IMR-90 (cell line): ENCODE data around the gene CYP24A1. TPM values are rescaled to one million over a fixed set of nuclear protein-coding genes. Genes with fewer than 3 reads are reported as not detected.

ENCODE experiments used
- ATAC-seq: fragments of 200-7000 bp; cut with Tn5 transposase; 2 replicates; pipeline ENCODE4 v1.9.1; 2020; ENCODE audit warnings: low read depth, mild to moderate bottlenecking, moderate library complexity
- BruUV-seq: library from RNA; stranded (reverse); fragments of 400-500 nt; replicated peaks from 2 replicates; lab custom pipeline; 2021; lab: Mats Ljungman, UMichigan
- CTCF ChIA-PET: fragments of 300-600 bp; formaldehyde crosslinking; extraction: SDS; loops from one replicate; lab custom pipeline; 2021; ENCODE audit warnings: antibody characterized with exemption; lab: Yijun Ruan, JAX
- POLR2A ChIA-PET: fragments of 300-600 bp; sonication (Branson Sonifier 250); formaldehyde crosslinking; loops from one replicate; lab custom pipeline; 2022; ENCODE audit warnings: antibody characterized with exemption; ENCODE audit not compliant: unreplicated experiment; lab: Charles Lee
- DNase-seq: peaks from one replicate; pipeline ENCODE4 v3.0.0; 2013
- H2AFZ ChIP-seq: replicated peaks from 2 replicates; pipeline ENCODE3; 2013; ENCODE audit warnings: low read length, mild to moderate bottlenecking; ENCODE audit not compliant: poor library complexity
- H2AK5ac ChIP-seq: 2 replicates; pipeline ENCODE4 v1.6.1; 2013; ENCODE audit warnings: low read depth, low read length, inconsistent platforms
- H2AK9ac ChIP-seq: replicated peaks from 2 replicates; pipeline ENCODE3; 2013; ENCODE audit warnings: mild to moderate bottlenecking, low read depth, low read length, moderate library complexity; ENCODE audit not compliant: poor library complexity
- H2BK120ac ChIP-seq: 2 replicates; pipeline ENCODE4 v1.6.1; 2013; ENCODE audit warnings: low read depth, low read length, inconsistent platforms
- H2BK15ac ChIP-seq: 3 replicates; pipeline ENCODE4 v1.6.1; 2013; ENCODE audit warnings: low read depth, low read length, inconsistent platforms
- H2BK20ac ChIP-seq: 2 replicates; pipeline ENCODE4 v1.6.1; 2013; ENCODE audit warnings: low read depth, mild to moderate bottlenecking, inconsistent platforms, low read length, moderate library complexity
- H2BK5ac ChIP-seq: 2 replicates; pipeline ENCODE4 v1.6.1; 2013; ENCODE audit warnings: mild to moderate bottlenecking, low read depth, low read length, inconsistent platforms; ENCODE audit not compliant: poor library complexity, severe bottlenecking
- H3K14ac ChIP-seq: replicated peaks from 2 replicates; pipeline ENCODE4 v1.6.1; 2013; ENCODE audit warnings: low read depth, low read length, inconsistent platforms
- H3K18ac ChIP-seq: 2 replicates; pipeline ENCODE4 v1.6.1; 2013; ENCODE audit warnings: low read depth, low read length, control low read depth
- H3K23ac ChIP-seq: 2 replicates; pipeline ENCODE4 v1.6.1; 2013; ENCODE audit warnings: low read depth, low read length, inconsistent platforms
- H3K27ac ChIP-seq: 2 replicates; pipeline ENCODE4 v1.5.1; 2013; ENCODE audit warnings: mild to moderate bottlenecking, control low read depth, low read length; ENCODE audit not compliant: insufficient read depth
- H3K27me3 ChIP-seq: 2 replicates; pipeline ENCODE4 v1.6.1; 2013; ENCODE audit warnings: low read length; ENCODE audit not compliant: control insufficient read depth, insufficient read depth
- H3K36me3 ChIP-seq: 2 replicates; pipeline ENCODE4 v1.6.1; 2013; ENCODE audit warnings: low read length, mixed read lengths; ENCODE audit not compliant: control insufficient read depth, insufficient read depth
- H3K4ac ChIP-seq: 2 replicates; pipeline ENCODE4 v1.6.1; 2013; ENCODE audit warnings: low read depth, low read length, inconsistent platforms
- H3K4me1 ChIP-seq: 2 replicates; pipeline ENCODE4 v1.6.1; 2013; ENCODE audit warnings: low read length, mixed read lengths; ENCODE audit not compliant: control insufficient read depth, insufficient read depth
- H3K4me2 ChIP-seq: 2 replicates; pipeline ENCODE4 v1.6.1; 2013; ENCODE audit warnings: low read depth, mild to moderate bottlenecking, control low read depth, low read length, moderate library complexity
- H3K4me3 ChIP-seq: 2 replicates; pipeline ENCODE4 v1.5.1; 2013; ENCODE audit warnings: low read depth, mild to moderate bottlenecking, control low read depth, low read length, moderate library complexity; ENCODE audit not compliant: insufficient read depth
- H3K56ac ChIP-seq: 2 replicates; pipeline ENCODE4 v1.6.1; 2013; ENCODE audit warnings: low read length, inconsistent platforms; ENCODE audit not compliant: insufficient read depth; ENCODE audit errors: extremely low read depth
- H3K79me1 ChIP-seq, 2 experiments: 2 replicates each; pipeline ENCODE4 v1.6.1; 2013; ENCODE audit warnings: low read length in 2 of 2, inconsistent platforms in 1 of 2, low read depth in 1 of 2
- H3K9ac ChIP-seq: 2 replicates; pipeline ENCODE4 v1.6.1; 2013; ENCODE audit warnings: low read depth, low read length, control low read depth
- H3K9me1 ChIP-seq: 2 replicates; pipeline ENCODE4 v1.6.1; 2013; ENCODE audit warnings: low read length, inconsistent platforms; ENCODE audit not compliant: insufficient read depth
- H3K9me3 ChIP-seq: 2 replicates; pipeline ENCODE4 v1.6.1; 2013; ENCODE audit warnings: low read length; ENCODE audit not compliant: control insufficient read depth, insufficient read depth
- H4K20me1 ChIP-seq: 2 replicates; pipeline ENCODE4 v1.6.1; 2013; ENCODE audit warnings: low read length, inconsistent platforms; ENCODE audit not compliant: insufficient read depth
- H4K5ac ChIP-seq: 2 replicates; pipeline ENCODE4 v1.6.1; 2013; ENCODE audit warnings: mild to moderate bottlenecking, low read depth, low read length, control low read depth
- H4K8ac ChIP-seq, 2 experiments: 2 replicates each; pipeline ENCODE4 v1.6.1; 2013; ENCODE audit warnings: low read depth in 2 of 2, low read length in 2 of 2, control low read depth in 1 of 2, inconsistent platforms in 1 of 2
- H4K91ac ChIP-seq: 2 replicates; pipeline ENCODE4 v1.6.1; 2013; ENCODE audit warnings: low read depth, low read length, inconsistent platforms; ENCODE audit not compliant: insufficient read depth
- BHLHE40 ChIP-seq: fragments of 150-350 bp; IDR thresholded peaks from 2 replicates; pipeline ENCODE4 v1.6.1; 2016; ENCODE audit warnings: mild to moderate bottlenecking, low read depth, low read length
- CEBPB ChIP-seq: IDR thresholded peaks from 2 replicates; pipeline ENCODE4 v1.6.1; 2012; ENCODE audit warnings: low read depth, low read length, improper control_type of control experiment
- CHD1 ChIP-seq: IDR thresholded peaks from 2 replicates; pipeline ENCODE4 v1.6.1; 2012; ENCODE audit warnings: low read depth, low read length, improper control_type of control experiment
- FOS ChIP-seq: fragments of 150-350 bp; IDR thresholded peaks from 2 replicates; pipeline ENCODE4 v1.6.1; 2016; ENCODE audit warnings: low read depth, low read length
- MAFK ChIP-seq: IDR thresholded peaks from 2 replicates; pipeline ENCODE4 v1.6.1; 2012; ENCODE audit warnings: low read depth, low read length, improper control_type of control experiment
- MAZ ChIP-seq: IDR thresholded peaks from 2 replicates; pipeline ENCODE4 v1.6.1; 2012; ENCODE audit warnings: low read depth, mild to moderate bottlenecking, low read length, improper control_type of control experiment, moderate library complexity, borderline replicate concordance
- MXI1 ChIP-seq: IDR thresholded peaks from 2 replicates; pipeline ENCODE4 v1.6.1; 2012; ENCODE audit warnings: low read depth, mild to moderate bottlenecking, low read length, moderate library complexity, borderline replicate concordance
- NFE2L2 ChIP-seq: fragments of 150-350 bp; IDR thresholded peaks from 2 replicates; pipeline ENCODE4 v1.6.1; 2016; ENCODE audit warnings: low read depth, mild to moderate bottlenecking, low read length
- POLR2A ChIP-seq: IDR thresholded peaks from 2 replicates; pipeline ENCODE4 v1.6.1; 2012; ENCODE audit warnings: mild to moderate bottlenecking, low read depth, low read length
- RAD21 ChIP-seq: IDR thresholded peaks from 2 replicates; pipeline ENCODE4 v1.6.1; 2012; ENCODE audit warnings: low read length, improper control_type of control experiment
- RCOR1 ChIP-seq: IDR thresholded peaks from 2 replicates; pipeline ENCODE4 v1.6.1; 2012; ENCODE audit warnings: mild to moderate bottlenecking, low read length, improper control_type of control experiment; ENCODE audit not compliant: insufficient replicate concordance
- RFX5 ChIP-seq: IDR thresholded peaks from 2 replicates; pipeline ENCODE4 v1.8.0; 2012; ENCODE audit warnings: low read depth, mild to moderate bottlenecking, low read length, moderate library complexity
- SMC3 ChIP-seq: fragments of 150-350 bp; IDR thresholded peaks from 2 replicates; pipeline ENCODE4 v1.6.1; 2016; ENCODE audit warnings: low read depth, mild to moderate bottlenecking, antibody characterized with exemption, low read length, moderate library complexity
- WGBS, 2 experiments: methylation state at CpG; one replicate each; pipeline versions ENCODE4 v1.1.5 to v1.1.7; 2013; ENCODE audit warnings: missing lambda C conversion rate in 2 of 2; ENCODE audit not compliant: insufficient read length in 1 of 2; ENCODE audit errors: extremely low coverage in 2 of 2; 5-methylcytosine and 5-hydroxymethylcytosine counted together
- dilution Hi-C: fragments of 300-500 bp; cut with HindIII; formaldehyde crosslinking; loops from one replicate; pipeline ENCODE4 v1.14.3; 2018; ENCODE audit warnings: low sequenced_read_pairs; ENCODE audit not compliant: unreplicated experiment
- in situ Hi-C: fragments of 300-500 bp; cut with MboI; formaldehyde crosslinking; loops from 3 replicates; pipeline ENCODE4 v1.14.3; 2019; ENCODE audit warnings: low sequenced_read_pairs, inconsistent platforms, mixed read lengths
- intact Hi-C: fragments of 100-400 bp; cut with micrococcal nuclease; formaldehyde crosslinking; loops from 2 replicates; pipeline ENCODE4 v1.10.0; 2022
- polyA plus RNA-seq, 3 experiments: library from polyadenylated mRNA; depleted of rRNA; stranded (reverse); fragments of >200 nt; gene quantifications; 2 replicates each; pipeline ENCODE4 v1.2.3, GENCODE V29; 2012; ENCODE audit warnings: low replicate concordance in 1 of 3
- total RNA-seq: library from RNA; depleted of rRNA; stranded (reverse); fragments of >200 nt; gene quantifications from 2 replicates; pipeline ENCODE4 v1.2.3, GENCODE V29; 2012
- TF ChIP-seq, protein P1 (sequence below): conservative IDR thresholded peaks from 2 replicates; pipeline ENCODE4 v1.5.1; 2012; ENCODE audit warnings: mild to moderate bottlenecking, low read depth, low read length, improper control_type of control experiment
- TF ChIP-seq, protein P2 (sequence below): fragments of 150-350 bp; IDR thresholded peaks from 2 replicates; pipeline ENCODE4 v1.6.1; 2017; ENCODE audit warnings: mild to moderate bottlenecking, antibody characterized with exemption, low read length, low read depth

CYP24A1 gene
- total and polyA plus RNA-seq, 2 of the 4 experiments (the other 2 are of a cell fraction), result not detected

DNA sequence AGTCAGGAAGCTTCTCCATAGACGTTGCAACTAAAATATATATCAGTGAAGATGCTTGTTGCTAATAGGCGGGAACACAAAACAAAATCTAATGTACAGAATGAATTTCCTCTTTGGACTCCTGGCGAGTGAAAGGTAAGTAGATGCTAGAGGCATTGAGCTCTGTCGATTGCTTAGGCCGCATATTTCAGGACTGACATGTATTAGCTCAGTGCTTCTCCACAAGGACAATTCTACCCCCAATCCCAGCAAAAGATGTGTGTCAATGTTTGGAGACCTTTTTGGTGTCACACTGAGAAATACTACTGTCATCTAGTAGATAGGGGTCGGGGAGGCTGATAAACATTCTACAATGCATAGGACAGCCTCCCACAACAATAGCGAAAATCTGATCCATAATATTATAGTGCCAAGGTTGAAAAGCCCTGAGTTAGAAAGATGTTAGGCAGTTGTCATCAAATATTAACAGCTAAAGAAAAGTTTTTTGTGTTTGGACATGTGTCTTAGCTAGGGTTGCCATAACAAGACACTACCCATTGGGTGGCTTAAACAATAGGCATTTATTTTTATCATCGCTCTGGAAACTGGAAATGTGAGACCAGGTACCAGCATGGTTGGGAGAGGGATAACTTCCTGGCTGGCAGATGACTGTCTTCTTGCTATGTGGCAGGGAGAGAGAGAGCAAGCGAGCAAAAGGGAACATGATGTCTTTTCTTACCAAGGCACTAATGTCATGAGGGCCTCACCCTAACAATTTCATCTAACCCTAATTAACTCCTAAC lies 55.4 kb downstream of the CYP24A1 start:
- H2AK9ac ChIP-seq, result no peak overlapping the region
- no peak overlapping the region for H2BK5ac ChIP-seq
- H3K36me3 ChIP-seq, result no peaks in the 10 kb centered on the region
- no peak overlapping the region for H3K18ac ChIP-seq
- no peak overlapping the region for H3K23ac ChIP-seq
- H3K9ac ChIP-seq, result no peak overlapping the region
- ChIA-PET CTCF (interaction anchor here (1.1 kb wide), 1 partner anchor 15 kb away, joined by 6 read pairs; no protein-coding TSS in a partner anchor), POLR2A (interaction anchor here (0.6 kb wide), 1 partner anchor 508 kb away, joined by 3 read pairs; no protein-coding TSS in a partner anchor)
- no peak overlapping the region for H4K5ac ChIP-seq
- H4K91ac ChIP-seq, result no peak overlapping the region
- H3K4me3 ChIP-seq, result no peak overlapping the region
- H2AFZ ChIP-seq, result no peak overlapping the region
- no peak overlapping the region for H3K4me2 ChIP-seq
- no peak overlapping the region for H3K56ac ChIP-seq
- dilution Hi-C loops (no loop called here), in situ Hi-C loops (no loop called here), intact Hi-C loops (no loop called here)
- H3K9me3 ChIP-seq, result no peaks in the 10 kb centered on the region
- H2BK20ac ChIP-seq, result no peak overlapping the region
- ATAC-seq (no peak), DNase-seq (no peak)
- H2AK5ac ChIP-seq, result no peak overlapping the region
- no peak overlapping the region for H3K14ac ChIP-seq
- H3K27me3 ChIP-seq, result no peaks in the 10 kb centered on the region
- no peaks in the 10 kb centered on the region for H4K20me1 ChIP-seq
- no peaks in the 10 kb centered on the region for H3K79me1 ChIP-seq
- H3K9me1 ChIP-seq, result peaks cover 6% of the 10 kb centered on the region
- no CpG with 5 or more reads among the region's 9 CpGs for WGBS, 2 experiments
- no peak overlapping the region for H2BK120ac ChIP-seq
- H3K27ac ChIP-seq, result no peak overlapping the region
- H4K8ac ChIP-seq, result no peak overlapping the region
- peaks cover 15% of the 10 kb centered on the region for H3K4me1 ChIP-seq
- no peak overlapping the region for H3K4ac ChIP-seq
- no TSS peak for BruUV-seq
- no peak overlapping the region for H2BK15ac ChIP-seq
- TF ChIP-seq CEBPB (no peak), MAFK (no peak), NFE2L2 (no peak), CHD1 (no peak), FOS (no peak), RFX5 (no peak), BHLHE40 (no peak), MAZ (no peak), RAD21 (no peak), RCOR1 (no peak), POLR2A (no peak), SMC3 (no peak), MXI1 (no peak)
- TF ChIP-seq, protein P1, sequence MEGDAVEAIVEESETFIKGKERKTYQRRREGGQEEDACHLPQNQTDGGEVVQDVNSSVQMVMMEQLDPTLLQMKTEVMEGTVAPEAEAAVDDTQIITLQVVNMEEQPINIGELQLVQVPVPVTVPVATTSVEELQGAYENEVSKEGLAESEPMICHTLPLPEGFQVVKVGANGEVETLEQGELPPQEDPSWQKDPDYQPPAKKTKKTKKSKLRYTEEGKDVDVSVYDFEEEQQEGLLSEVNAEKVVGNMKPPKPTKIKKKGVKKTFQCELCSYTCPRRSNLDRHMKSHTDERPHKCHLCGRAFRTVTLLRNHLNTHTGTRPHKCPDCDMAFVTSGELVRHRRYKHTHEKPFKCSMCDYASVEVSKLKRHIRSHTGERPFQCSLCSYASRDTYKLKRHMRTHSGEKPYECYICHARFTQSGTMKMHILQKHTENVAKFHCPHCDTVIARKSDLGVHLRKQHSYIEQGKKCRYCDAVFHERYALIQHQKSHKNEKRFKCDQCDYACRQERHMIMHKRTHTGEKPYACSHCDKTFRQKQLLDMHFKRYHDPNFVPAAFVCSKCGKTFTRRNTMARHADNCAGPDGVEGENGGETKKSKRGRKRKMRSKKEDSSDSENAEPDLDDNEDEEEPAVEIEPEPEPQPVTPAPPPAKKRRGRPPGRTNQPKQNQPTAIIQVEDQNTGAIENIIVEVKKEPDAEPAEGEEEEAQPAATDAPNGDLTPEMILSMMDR, result no peak
- TF ChIP-seq, protein P2, sequence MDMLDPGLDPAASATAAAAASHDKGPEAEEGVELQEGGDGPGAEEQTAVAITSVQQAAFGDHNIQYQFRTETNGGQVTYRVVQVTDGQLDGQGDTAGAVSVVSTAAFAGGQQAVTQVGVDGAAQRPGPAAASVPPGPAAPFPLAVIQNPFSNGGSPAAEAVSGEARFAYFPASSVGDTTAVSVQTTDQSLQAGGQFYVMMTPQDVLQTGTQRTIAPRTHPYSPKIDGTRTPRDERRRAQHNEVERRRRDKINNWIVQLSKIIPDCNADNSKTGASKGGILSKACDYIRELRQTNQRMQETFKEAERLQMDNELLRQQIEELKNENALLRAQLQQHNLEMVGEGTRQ, result no peak
